ENCODE measurements around the gene IRF1.
"Not testable (repeated sequence)": the region's sequence is repeated elsewhere in the genome, so short reads cannot be mapped to it uniquely, and the experiment has no call there.

DNA sequence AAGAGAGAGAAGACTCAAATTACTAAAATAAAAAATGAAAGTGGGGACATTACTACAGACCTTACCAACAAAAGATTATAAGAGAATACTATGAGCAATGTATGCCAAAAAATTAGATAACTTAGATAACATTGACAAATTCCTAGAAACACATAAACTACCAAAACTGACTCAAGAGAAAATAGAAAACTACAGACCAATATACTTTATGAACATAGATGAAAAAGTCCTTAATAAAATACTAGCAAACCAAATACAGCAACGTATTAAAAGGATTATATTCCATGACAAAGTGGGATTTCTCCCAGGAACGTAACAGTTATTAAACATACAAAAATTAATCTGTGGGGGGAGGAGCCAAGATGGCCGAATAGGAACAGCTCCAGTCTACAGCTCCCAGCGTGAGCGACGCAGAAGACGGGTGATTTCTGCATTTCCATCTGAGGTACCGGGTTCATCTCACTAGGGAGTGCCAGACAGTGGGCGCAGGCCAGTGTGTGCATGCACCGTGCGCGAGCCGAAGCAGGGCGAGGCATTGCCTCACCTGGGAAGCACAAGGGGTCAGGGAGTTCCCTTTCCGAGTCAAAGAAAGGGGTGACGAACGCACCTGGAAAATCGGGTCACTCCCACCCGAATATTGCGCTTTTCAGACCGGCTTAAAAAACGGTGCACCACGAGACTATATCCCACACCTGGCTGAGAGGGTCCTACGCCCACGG lies 23.2 kb upstream of the IRF1 start:
- TF ChIP-seq, protein P1, sequence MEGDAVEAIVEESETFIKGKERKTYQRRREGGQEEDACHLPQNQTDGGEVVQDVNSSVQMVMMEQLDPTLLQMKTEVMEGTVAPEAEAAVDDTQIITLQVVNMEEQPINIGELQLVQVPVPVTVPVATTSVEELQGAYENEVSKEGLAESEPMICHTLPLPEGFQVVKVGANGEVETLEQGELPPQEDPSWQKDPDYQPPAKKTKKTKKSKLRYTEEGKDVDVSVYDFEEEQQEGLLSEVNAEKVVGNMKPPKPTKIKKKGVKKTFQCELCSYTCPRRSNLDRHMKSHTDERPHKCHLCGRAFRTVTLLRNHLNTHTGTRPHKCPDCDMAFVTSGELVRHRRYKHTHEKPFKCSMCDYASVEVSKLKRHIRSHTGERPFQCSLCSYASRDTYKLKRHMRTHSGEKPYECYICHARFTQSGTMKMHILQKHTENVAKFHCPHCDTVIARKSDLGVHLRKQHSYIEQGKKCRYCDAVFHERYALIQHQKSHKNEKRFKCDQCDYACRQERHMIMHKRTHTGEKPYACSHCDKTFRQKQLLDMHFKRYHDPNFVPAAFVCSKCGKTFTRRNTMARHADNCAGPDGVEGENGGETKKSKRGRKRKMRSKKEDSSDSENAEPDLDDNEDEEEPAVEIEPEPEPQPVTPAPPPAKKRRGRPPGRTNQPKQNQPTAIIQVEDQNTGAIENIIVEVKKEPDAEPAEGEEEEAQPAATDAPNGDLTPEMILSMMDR (conservative IDR thresholded peaks at IDR 0.05 in 1 of 2, IDR thresholded peaks at IDR 0.05 in 1 of 2; ENCODE audit: extremely low read depth in 1 of 2, insufficient read depth in 1 of 2, low read depth in 1 of 2, low read length in 2 of 2): not testable (repeated sequence)
- not testable (repeated sequence) for TF ChIP-seq EZH2 (IDR thresholded peaks at IDR 0.05; ENCODE audit: borderline replicate concordance, low read length)
